HepG2 (cell line): ENCODE measurements around the gene RFTN1.

Experiments used
- GABPA ChIP-seq, 2 experiments: IDR thresholded peaks; 2 replicates each; pipeline ENCODE4 v1.6.1; 2011 to 2016; ENCODE audit warnings: low read depth in 2 of 2, low read length in 1 of 2, missing biosample characterization in 1 of 2, missing genetic modification characterization in 1 of 2
- JUND ChIP-seq: sonication (generic); formaldehyde crosslinking; IDR thresholded peaks from 2 replicates; pipeline ENCODE4 v1.8.0; 2022; ENCODE audit warnings: mild to moderate bottlenecking, missing genetic modification reagents
- MED1 ChIP-seq: sonication (generic); formaldehyde crosslinking; IDR thresholded peaks from 2 replicates; pipeline ENCODE4 v1.4.0; 2020; ENCODE audit warnings: missing genetic modification reagents
- NBN ChIP-seq: fragments of 450-650 bp; conservative IDR thresholded peaks from 2 replicates; pipeline ENCODE4 v1.6.1; 2017
- TAF1 ChIP-seq: sonication (generic); formaldehyde crosslinking; IDR thresholded peaks from 2 replicates; pipeline ENCODE4 v1.4.0; 2020; ENCODE audit warnings: missing genetic modification reagents
- ZNF260 ChIP-seq: sonication (generic); formaldehyde crosslinking; IDR thresholded peaks from 2 replicates; pipeline ENCODE4 v1.4.0; 2020; ENCODE audit warnings: missing genetic modification reagents, low read depth, mild to moderate bottlenecking, borderline replicate concordance
- TF ChIP-seq, protein P1 (sequence below): sonication (generic); formaldehyde crosslinking; IDR thresholded peaks from 2 replicates; pipeline ENCODE4 v1.8.0; 2022; ENCODE audit warnings: mild to moderate bottlenecking, missing genetic modification reagents; ENCODE audit not compliant: insufficient replicate concordance
- TF ChIP-seq, protein P2 (sequence below): sonication (generic); formaldehyde crosslinking; IDR thresholded peaks from 2 replicates; pipeline ENCODE4 v1.4.0; 2020; ENCODE audit warnings: mild to moderate bottlenecking, missing genetic modification reagents, borderline replicate concordance
- TF ChIP-seq, protein P3 (sequence below): IDR thresholded peaks from 2 replicates; pipeline ENCODE4 v1.6.1; 2016; ENCODE audit warnings: missing compliant biosample characterization, missing genetic modification reagents, borderline replicate concordance
- TF ChIP-seq, protein P4 (sequence below): sonication (generic); formaldehyde crosslinking; IDR thresholded peaks from 2 replicates; pipeline ENCODE4 v1.5.0; 2020; ENCODE audit warnings: mild to moderate bottlenecking, missing genetic modification reagents, moderate library complexity

DNA sequence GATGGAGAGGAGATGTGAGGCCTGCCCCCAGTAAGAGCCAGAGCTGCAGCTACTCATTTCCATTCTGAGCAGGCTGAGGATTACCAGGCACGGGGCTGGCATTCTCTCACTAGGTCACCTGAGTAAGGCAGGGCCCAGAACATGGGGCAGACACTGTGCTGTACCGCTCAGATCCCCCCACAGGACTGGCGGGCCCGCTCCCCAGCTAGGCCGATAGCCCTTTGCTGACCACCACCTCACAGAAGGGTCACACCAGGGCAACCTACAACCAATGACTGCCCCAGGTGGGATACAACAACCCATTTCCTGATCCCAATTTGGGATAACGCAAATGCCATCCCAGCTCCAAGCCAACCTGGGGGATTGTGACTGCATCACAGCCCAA, 195.9 kb downstream of the RFTN1 start:
- no peak for TF ChIP-seq NBN
- TF ChIP-seq MED1 (CRISPR knock-in tag): no peak
- TF ChIP-seq, protein P1, sequence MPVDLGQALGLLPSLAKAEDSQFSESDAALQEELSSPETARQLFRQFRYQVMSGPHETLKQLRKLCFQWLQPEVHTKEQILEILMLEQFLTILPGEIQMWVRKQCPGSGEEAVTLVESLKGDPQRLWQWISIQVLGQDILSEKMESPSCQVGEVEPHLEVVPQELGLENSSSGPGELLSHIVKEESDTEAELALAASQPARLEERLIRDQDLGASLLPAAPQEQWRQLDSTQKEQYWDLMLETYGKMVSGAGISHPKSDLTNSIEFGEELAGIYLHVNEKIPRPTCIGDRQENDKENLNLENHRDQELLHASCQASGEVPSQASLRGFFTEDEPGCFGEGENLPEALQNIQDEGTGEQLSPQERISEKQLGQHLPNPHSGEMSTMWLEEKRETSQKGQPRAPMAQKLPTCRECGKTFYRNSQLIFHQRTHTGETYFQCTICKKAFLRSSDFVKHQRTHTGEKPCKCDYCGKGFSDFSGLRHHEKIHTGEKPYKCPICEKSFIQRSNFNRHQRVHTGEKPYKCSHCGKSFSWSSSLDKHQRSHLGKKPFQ (CRISPR knock-in tag): no peak
- no peak for TF ChIP-seq GABPA (IDR thresholded peaks at IDR 0.05; ENCODE audit: low read depth, low read length)
- no peak for TF ChIP-seq GABPA (CRISPR knock-in tag; IDR thresholded peaks at IDR 0.05; ENCODE audit: low read depth)
- TF ChIP-seq, protein P2, sequence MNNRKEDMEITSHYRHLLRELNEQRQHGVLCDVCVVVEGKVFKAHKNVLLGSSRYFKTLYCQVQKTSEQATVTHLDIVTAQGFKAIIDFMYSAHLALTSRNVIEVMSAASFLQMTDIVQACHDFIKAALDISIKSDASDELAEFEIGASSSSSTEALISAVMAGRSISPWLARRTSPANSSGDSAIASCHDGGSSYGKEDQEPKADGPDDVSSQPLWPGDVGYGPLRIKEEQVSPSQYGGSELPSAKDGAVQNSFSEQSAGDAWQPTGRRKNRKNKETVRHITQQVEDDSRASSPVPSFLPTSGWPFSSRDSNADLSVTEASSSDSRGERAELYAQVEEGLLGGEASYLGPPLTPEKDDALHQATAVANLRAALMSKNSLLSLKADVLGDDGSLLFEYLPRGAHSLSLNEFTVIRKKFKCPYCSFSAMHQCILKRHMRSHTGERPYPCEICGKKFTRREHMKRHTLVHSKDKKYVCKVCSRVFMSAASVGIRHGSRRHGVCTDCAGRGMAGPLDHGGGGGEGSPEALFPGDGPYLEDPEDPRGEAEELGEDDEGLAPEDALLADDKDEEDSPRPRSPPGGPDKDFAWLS (CRISPR knock-in tag): no peak
- no peak for TF ChIP-seq TAF1 (CRISPR knock-in tag)
- TF ChIP-seq, protein P3, sequence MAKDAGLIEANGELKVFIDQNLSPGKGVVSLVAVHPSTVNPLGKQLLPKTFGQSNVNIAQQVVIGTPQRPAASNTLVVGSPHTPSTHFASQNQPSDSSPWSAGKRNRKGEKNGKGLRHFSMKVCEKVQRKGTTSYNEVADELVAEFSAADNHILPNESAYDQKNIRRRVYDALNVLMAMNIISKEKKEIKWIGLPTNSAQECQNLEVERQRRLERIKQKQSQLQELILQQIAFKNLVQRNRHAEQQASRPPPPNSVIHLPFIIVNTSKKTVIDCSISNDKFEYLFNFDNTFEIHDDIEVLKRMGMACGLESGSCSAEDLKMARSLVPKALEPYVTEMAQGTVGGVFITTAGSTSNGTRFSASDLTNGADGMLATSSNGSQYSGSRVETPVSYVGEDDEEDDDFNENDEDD: no peak
- TF ChIP-seq, protein P4, sequence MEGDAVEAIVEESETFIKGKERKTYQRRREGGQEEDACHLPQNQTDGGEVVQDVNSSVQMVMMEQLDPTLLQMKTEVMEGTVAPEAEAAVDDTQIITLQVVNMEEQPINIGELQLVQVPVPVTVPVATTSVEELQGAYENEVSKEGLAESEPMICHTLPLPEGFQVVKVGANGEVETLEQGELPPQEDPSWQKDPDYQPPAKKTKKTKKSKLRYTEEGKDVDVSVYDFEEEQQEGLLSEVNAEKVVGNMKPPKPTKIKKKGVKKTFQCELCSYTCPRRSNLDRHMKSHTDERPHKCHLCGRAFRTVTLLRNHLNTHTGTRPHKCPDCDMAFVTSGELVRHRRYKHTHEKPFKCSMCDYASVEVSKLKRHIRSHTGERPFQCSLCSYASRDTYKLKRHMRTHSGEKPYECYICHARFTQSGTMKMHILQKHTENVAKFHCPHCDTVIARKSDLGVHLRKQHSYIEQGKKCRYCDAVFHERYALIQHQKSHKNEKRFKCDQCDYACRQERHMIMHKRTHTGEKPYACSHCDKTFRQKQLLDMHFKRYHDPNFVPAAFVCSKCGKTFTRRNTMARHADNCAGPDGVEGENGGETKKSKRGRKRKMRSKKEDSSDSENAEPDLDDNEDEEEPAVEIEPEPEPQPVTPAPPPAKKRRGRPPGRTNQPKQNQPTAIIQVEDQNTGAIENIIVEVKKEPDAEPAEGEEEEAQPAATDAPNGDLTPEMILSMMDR (CRISPR knock-in tag): no peak
- TF ChIP-seq ZNF260 (CRISPR knock-in tag): no peak
- TF ChIP-seq JUND: no peak
